Stimulated activated CD4-positive, alpha-beta T cell treated with anti-CD3 and anti-CD28 coated beads, TNF-alpha, amount 100 ng/mL, for 1 hour (primary cell): ENCODE results near the gene DNAJB7.
"Not testable (repeated sequence)": the region's sequence is repeated elsewhere in the genome, so short reads cannot be mapped to it uniquely, and the experiment has no call there.

Experiments used
- DNase-seq, 3 donors: peaks; one replicate each; pipeline ENCODE4 v3.0.0-alpha.2; 2020; ENCODE audit warnings: low read depth in 3 of 3, low spot score in 1 of 3

Gene DNAJB7

GRCh38 chr22:40845816-40846215, 16.1 kb downstream of the DNAJB7 start:
- DNase-seq, result not testable (repeated sequence)

GRCh38 chr22:40844951-40845350, 17.0 kb downstream of the DNAJB7 start:
- no peak for DNase-seq

GRCh38 chr22:40838486-40838885, 23.4 kb downstream of the DNAJB7 start:
- no peak for DNase-seq

- DNase-seq, result no peak
Observed at GRCh38 chr22:40834619-40835018, 27.3 kb downstream of the DNAJB7 start.

- DNase-seq, result no peak
Observed at GRCh38 chr22:40829131-40829530, 32.8 kb downstream of the DNAJB7 start.

- DNase-seq, result no peak
Observed at GRCh38 chr22:40826984-40827741, 34.8 kb downstream of the DNAJB7 start.

- DNase-seq, result not testable (repeated sequence)
Observed at GRCh38 chr22:40826292-40826691, 35.6 kb downstream of the DNAJB7 start.

GRCh38 chr22:40823426-40823825, 38.5 kb downstream of the DNAJB7 start:
- no peak for DNase-seq

- no peak for DNase-seq
Observed at GRCh38 chr22:40819599-40820140, 42.2 kb downstream of the DNAJB7 start.

GRCh38 chr22:40818747-40819598, 42.9 kb downstream of the DNAJB7 start, which contains the start of gene SLC25A17:
TSS of gene SLC25A17 (minus strand) at chr22:40819346. CDS start at chr22:40819248, 98 bp downstream.
- DNase-seq, result peak; percentile 68 to 81 (median 76)

GRCh38 chr22:40818192-40818746, 43.6 kb downstream of the DNAJB7 start:
- no peak for DNase-seq

- no peak for DNase-seq
Observed at GRCh38 chr22:40817737-40818136, 44.2 kb downstream of the DNAJB7 start.

- DNase-seq, result no peak
Observed at GRCh38 chr22:40813912-40814315, 48.0 kb downstream of the DNAJB7 start.
